GM18951 (cell line): Measurements from ENCODE around the gene PPP1R37.

Experiments used
- POLR2A ChIP-seq: IDR thresholded peaks from 4 replicates; pipeline ENCODE4 v1.6.1; 2011; ENCODE audit warnings: mild to moderate bottlenecking; ENCODE audit not compliant: insufficient read length, insufficient read depth; ENCODE audit errors: extremely low read depth
- in situ Hi-C: fragments of 300-500 bp; cut with MboI; formaldehyde crosslinking; loops from one replicate; pipeline ENCODE4 v1.12.0; 2022; ENCODE audit warnings: low sequenced_read_pairs, mixed read lengths, inconsistent platforms; ENCODE audit not compliant: unreplicated experiment

Gene PPP1R37

GRCh38 chr19:45161738-45162607 is 69.0 kb downstream of the PPP1R37 start:
- TF ChIP-seq POLR2A, result no peak
- in situ Hi-C loops, result no loop called here

- in situ Hi-C loops, result no loop called here
- no peak for TF ChIP-seq POLR2A
Measured at GRCh38 chr19:45162608-45163143, 69.7 kb downstream of the PPP1R37 start.

DNA sequence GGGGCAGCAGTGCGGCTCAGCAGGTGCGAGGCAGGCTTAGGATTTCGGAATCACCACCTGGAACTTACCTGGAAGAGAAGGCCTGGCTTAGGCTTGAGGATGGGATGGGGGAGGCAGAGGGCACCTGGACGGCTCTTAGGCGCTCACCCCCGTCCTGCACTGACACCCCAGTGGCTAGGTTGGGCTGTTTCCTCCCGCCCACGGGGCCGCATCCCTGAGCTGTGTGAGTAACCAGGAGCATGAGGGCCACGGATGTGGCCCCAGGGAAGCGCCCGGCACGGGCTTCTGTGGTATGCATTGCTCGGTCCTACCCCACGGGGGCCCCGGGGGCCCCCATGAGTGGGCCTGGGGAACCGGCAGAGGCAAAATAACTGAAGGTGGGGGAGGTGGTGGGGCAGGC is 70.2 kb downstream of the PPP1R37 start:
- no peak for TF ChIP-seq POLR2A
- in situ Hi-C loops, result no loop called here

DNA sequence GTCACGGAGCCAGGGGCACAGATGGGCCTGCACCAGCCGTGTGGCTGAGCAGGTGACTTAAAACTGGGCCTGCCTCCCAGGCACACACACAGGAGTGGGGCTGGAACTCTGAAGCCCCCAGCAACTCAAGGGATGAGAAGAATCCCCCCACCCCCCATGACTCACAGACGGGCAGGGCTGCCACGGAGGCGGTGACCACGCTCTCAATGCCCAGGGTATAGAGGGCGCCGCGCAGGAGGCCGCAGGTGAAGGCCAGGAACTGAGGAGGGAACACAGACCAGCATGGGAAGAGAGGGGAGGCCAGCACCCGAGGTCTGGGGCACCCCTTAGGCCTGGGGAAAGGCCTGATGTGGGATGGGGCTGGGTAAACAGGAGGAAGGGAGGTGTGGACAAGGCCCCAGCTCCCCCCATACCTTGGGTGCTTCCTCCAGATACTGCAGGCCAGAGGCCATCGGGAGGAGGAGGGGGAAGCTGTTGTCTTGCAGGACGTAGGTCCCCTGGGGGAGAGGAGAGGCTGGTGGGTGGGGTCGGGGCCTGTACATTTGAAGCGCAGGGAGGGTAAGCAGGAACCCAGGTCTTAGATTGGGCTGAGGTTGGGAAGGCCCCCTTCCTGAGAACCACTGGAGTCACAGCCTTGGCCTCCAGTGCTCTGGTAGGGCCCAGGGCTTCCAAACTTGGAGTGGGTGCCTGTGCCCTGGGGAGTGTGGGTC is 70.9 kb downstream of the PPP1R37 start:
- TF ChIP-seq POLR2A, result no peak
- in situ Hi-C loops, result no loop called here

GRCh38 chr19:45164577-45165335 is 71.8 kb downstream of the PPP1R37 start:
- TF ChIP-seq POLR2A, result peak; percentile 47
- in situ Hi-C loops, result no loop called here

DNA sequence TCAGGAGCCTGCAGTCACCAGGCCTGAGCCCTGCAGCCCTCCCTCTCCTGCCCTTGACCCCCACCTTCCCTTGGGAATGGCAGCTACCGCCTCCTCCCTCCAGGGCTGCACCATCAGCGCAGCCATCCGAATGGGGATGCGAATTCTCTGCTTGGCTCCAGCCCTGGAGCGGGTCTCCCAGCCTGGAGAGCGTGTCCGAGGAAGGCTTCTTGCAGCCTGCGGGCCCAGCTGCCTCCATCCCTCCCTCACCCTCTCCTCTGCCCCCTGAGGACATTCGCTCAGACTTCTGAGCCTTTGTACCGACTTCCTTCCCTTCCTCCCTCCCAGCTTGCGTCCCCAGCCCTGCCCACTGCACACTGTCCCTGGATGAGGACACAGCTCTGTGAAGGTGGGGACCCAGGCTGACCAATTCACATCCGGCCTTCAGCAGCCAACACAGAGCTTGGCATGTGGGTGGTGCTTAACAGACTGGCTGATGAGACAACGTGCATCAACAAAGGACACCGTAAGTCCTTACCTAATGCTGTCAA is 73.8 kb downstream of the PPP1R37 start:
- TF ChIP-seq POLR2A, result no peak
- in situ Hi-C loops, result no loop called here

- no peak for TF ChIP-seq POLR2A
- in situ Hi-C loops, result no loop called here
Measured at GRCh38 chr19:45168767-45169351, 75.9 kb downstream of the PPP1R37 start.

GRCh38 chr19:45169602-45170001 is 76.6 kb downstream of the PPP1R37 start:
- TF ChIP-seq POLR2A, result no peak
- in situ Hi-C loops, result no loop called here

DNA sequence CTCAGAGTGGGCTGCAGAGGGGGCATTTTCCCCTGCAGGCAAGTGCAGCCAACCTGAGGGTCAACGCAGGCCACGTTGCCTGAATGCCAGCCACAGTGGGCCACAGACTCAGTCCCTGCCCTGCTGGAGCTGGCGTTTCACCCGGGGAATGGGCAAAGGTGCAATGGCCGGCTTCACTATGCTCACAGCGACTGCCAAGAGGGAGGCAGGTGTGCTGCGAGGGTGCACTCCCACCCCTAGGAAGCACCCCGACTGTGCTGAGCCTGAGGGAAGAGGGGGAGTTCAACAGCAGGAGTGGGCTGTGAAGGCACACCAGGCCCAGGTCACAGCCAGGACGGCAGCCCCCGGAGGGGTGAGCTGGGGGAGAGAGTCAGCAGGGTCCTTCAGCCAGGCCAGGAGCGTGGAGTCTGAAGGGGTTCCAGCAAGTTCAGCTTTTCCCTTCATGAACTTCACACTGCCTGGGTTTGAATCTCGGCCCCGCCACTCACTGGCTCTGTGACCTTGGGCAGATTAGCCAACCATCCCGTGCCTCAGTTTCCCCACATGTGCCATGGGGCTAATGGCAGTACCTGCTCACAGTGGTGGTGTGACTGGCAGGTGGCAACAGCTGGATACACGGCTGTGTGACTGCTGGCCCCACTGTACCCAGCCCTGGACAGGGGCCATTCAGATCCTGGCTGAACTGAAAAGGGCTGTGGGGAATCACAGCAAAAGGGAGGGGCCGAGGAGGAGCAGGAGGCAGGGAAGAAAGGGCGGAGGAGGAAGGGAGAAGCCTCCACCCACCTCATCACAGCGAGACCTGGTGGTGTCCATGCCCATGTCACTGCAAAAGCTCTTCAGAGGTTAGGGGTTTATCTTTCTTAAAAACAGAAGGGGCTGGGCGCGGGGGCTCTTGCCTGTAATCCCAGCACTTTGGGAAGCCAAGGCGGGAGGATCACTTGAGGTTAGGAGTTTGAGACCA is 77.4 kb downstream of the PPP1R37 start:
- TF ChIP-seq POLR2A, result no peak
- in situ Hi-C loops, result no loop called here

GRCh38 chr19:45171211-45171623 is 78.2 kb downstream of the PPP1R37 start:
- in situ Hi-C loops, result no loop called here
- no peak for TF ChIP-seq POLR2A

- TF ChIP-seq POLR2A, result no peak
- in situ Hi-C loops, result no loop called here
Measured at GRCh38 chr19:45172173-45172572, 79.2 kb downstream of the PPP1R37 start.

DNA sequence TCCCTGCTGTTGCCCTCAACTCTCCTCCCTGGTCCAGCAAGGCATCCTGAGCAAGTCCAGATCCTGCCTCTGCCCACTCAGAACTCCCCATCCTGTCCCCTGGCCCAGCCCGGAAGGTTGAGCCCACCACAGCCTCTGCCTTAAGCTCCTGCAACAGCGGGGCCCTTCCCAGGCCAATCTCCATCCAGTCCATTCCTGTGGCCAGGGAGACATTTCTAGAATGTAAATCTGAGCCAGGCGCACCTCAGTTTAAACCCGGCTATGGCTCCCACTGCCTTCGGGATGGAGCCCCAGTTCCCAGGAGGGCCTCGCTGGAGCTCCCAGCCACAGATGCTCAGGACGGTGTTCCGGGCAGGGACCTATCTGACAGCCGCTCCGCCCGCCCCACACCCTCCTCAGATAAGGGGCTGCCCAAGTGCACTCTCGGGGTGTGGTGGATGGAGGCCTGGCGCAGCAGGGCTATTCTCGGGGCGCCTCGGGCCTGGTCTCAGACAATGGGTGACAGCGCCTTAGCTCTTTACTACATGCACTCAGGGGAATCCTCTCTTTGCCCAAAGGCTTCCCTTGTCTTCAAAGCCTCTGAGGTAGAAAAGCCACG is 79.7 kb downstream of the PPP1R37 start:
- in situ Hi-C loops, result no loop called here
- TF ChIP-seq POLR2A, result no peak
